Endothelial cell of umbilical vein (primary cell): Measurements from ENCODE around the gene NRG3.

ENCODE experiments used
- EZH2 ChIP-seq: IDR thresholded peaks from 2 replicates; pipeline ENCODE4 v1.6.1; 2012; ENCODE audit warnings: borderline replicate concordance, low read depth, mild to moderate bottlenecking, moderate library complexity, low read length, inconsistent platforms; ENCODE audit not compliant: severe bottlenecking
- FOS ChIP-seq: IDR thresholded peaks from 2 replicates; pipeline ENCODE4 v1.6.1; 2011; ENCODE audit warnings: mild to moderate bottlenecking, low read length, moderate library complexity, borderline replicate concordance; ENCODE audit not compliant: insufficient read depth
- POLR2A ChIP-seq: IDR thresholded peaks from 2 replicates; pipeline ENCODE4 v1.6.1; 2012; ENCODE audit warnings: low read depth, mild to moderate bottlenecking, control low read depth, low read length
- POLR2AphosphoS5 ChIP-seq: IDR thresholded peaks from 2 replicates; pipeline ENCODE4 v1.6.1; 2012; ENCODE audit warnings: low read depth, mild to moderate bottlenecking, control low read depth, low read length, moderate library complexity; ENCODE audit not compliant: insufficient read depth
- TF ChIP-seq, protein P1 (sequence below), 2 donors: IDR thresholded peaks; 1 replicate in 1 of 2; 2 replicates in 1 of 2; pipeline ENCODE4 v1.5.1; 2011; ENCODE audit warnings: low read length in 2 of 2, mild to moderate bottlenecking in 2 of 2, moderate library complexity in 2 of 2, control low read depth in 1 of 2, inconsistent platforms in 1 of 2, low read depth in 1 of 2; ENCODE audit not compliant: insufficient read depth in 1 of 2; ENCODE audit errors: extremely low read depth in 1 of 2

DNA sequence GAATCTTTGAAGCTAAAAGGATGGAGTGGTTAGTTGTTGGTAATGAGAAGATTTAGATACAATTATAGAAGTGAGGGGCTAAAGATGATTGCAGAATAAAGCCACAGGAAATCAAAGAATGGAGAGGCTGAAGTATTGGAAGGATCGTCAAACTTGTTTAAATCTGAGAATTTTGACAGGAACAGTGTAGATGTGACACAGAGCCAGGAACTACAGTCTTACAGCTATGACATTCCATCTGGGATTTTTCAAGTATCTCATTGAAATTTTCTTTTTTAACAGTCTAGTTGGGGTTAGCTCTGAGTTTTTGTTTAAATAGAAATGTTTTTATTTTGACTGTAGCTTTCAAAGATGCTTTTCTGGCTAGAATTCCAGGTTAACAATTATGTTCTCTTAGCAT is 181.4 kb downstream of the NRG3 start:
- TF ChIP-seq POLR2A (no peak), FOS (no peak), EZH2 (no peak), POLR2AphosphoS5 (no peak)
- TF ChIP-seq, protein P1, sequence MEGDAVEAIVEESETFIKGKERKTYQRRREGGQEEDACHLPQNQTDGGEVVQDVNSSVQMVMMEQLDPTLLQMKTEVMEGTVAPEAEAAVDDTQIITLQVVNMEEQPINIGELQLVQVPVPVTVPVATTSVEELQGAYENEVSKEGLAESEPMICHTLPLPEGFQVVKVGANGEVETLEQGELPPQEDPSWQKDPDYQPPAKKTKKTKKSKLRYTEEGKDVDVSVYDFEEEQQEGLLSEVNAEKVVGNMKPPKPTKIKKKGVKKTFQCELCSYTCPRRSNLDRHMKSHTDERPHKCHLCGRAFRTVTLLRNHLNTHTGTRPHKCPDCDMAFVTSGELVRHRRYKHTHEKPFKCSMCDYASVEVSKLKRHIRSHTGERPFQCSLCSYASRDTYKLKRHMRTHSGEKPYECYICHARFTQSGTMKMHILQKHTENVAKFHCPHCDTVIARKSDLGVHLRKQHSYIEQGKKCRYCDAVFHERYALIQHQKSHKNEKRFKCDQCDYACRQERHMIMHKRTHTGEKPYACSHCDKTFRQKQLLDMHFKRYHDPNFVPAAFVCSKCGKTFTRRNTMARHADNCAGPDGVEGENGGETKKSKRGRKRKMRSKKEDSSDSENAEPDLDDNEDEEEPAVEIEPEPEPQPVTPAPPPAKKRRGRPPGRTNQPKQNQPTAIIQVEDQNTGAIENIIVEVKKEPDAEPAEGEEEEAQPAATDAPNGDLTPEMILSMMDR (IDR thresholded peaks at IDR 0.05; ENCODE audit: extremely low read depth in 1 of 2, insufficient read depth in 1 of 2, low read depth in 1 of 2, low read length in 2 of 2): no peak
